Measurements from ENCODE around the gene ADAMTS6.

GRCh38 chr5:65204966-65205365, 276.8 kb downstream of the ADAMTS6 start:
- no peak for TF ChIP-seq CTCF (IDR thresholded peaks at IDR 0.05)
- no peak for TF ChIP-seq EP300 (IDR thresholded peaks at IDR 0.05)
- TF ChIP-seq PBX3 (IDR thresholded peaks at IDR 0.05): no peak
- TF ChIP-seq REST (IDR thresholded peaks at IDR 0.05): no peak
- no peak for TF ChIP-seq SMC3 (IDR thresholded peaks at IDR 0.05)
- no peak for TF ChIP-seq EHMT2 (IDR thresholded peaks at IDR 0.05; ENCODE audit: low read depth)
- no peak for TF ChIP-seq POLR2A (IDR thresholded peaks at IDR 0.05; ENCODE audit: low read length)
- no peak for TF ChIP-seq ZNF302 (CRISPR knock-in tag; IDR thresholded peaks at IDR 0.05)
- no peak for TF ChIP-seq RFX5 (IDR thresholded peaks at IDR 0.05)
- no peak for TF ChIP-seq ESRRA (IDR thresholded peaks at IDR 0.05; ENCODE audit: borderline replicate concordance, low read length)
- no peak for TF ChIP-seq RNF2 (IDR thresholded peaks at IDR 0.05; ENCODE audit: borderline replicate concordance, low read depth)
- TF ChIP-seq JUNB (IDR thresholded peaks at IDR 0.05): no peak
